AG04449 (cell line): ENCODE data around the gene EDA.

Experiments used
- CTCF ChIA-PET: fragments of 350-600 bp; formaldehyde crosslinking; extraction: SDS; loops from one replicate; lab custom pipeline; 2021; ENCODE audit warnings: antibody characterized with exemption; lab: Yijun Ruan, JAX
- POLR2A ChIA-PET: fragments of 400-600, 350-600 bp; formaldehyde crosslinking; extraction: SDS; loops from one replicate; lab custom pipeline; 2020; ENCODE audit warnings: antibody characterized with exemption, inconsistent platforms; lab: Yijun Ruan, JAX
- DNase-seq: peaks from one replicate; pipeline ENCODE4 v3.0.0-alpha.2; 2010; ENCODE audit warnings: low read depth, low spot score
- H3K4me3 ChIP-seq: 2 replicates; pipeline ENCODE4 v1.5.1; 2011; ENCODE audit warnings: low read depth, mild to moderate bottlenecking, control low read depth, low read length
- TF ChIP-seq, protein P1 (sequence below): IDR thresholded peaks from one replicate; pipeline ENCODE4 v1.5.1; 2011; ENCODE audit warnings: mild to moderate bottlenecking, moderate library complexity, low read length, control low read depth, inconsistent platforms; ENCODE audit not compliant: insufficient read depth; ENCODE audit errors: missing control alignments

Gene EDA

GRCh38 chrX:70009970-70010369, 394.1 kb downstream of the EDA start:
- TF ChIP-seq, protein P1, sequence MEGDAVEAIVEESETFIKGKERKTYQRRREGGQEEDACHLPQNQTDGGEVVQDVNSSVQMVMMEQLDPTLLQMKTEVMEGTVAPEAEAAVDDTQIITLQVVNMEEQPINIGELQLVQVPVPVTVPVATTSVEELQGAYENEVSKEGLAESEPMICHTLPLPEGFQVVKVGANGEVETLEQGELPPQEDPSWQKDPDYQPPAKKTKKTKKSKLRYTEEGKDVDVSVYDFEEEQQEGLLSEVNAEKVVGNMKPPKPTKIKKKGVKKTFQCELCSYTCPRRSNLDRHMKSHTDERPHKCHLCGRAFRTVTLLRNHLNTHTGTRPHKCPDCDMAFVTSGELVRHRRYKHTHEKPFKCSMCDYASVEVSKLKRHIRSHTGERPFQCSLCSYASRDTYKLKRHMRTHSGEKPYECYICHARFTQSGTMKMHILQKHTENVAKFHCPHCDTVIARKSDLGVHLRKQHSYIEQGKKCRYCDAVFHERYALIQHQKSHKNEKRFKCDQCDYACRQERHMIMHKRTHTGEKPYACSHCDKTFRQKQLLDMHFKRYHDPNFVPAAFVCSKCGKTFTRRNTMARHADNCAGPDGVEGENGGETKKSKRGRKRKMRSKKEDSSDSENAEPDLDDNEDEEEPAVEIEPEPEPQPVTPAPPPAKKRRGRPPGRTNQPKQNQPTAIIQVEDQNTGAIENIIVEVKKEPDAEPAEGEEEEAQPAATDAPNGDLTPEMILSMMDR, result no peak

DNA sequence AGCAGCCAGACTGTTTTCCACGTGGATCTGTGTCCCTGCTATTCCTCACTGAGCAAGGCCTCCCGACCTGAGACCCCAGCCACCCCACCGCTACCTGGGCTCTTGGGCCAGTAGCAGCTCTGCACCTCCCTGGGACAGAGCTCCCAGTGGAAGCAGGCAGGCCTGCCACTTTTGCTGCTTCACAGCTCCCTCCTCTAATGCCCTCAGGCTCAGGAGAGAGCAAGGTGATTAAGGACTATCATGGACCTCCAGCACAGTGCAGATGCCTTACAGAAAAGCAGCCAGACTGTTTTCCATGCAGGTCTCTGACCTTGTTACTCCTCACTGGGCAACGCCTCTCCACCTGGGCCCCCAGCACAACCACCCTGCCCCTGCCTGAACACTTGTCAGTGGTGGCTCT, 396.8 kb downstream of the EDA start:
- TF ChIP-seq, protein P1, result no peak
- DNase-seq, result no peak
- ChIA-PET CTCF (interaction anchor here (1.3 kb wide), 1 partner anchor 18 kb away, joined by 3 read pairs; no protein-coding TSS in a partner anchor), POLR2A (no interaction called here)
- H3K4me3 ChIP-seq, result no peak overlapping the region

More at GRCh38 chrX:70009970-70010369, 394.1 kb downstream of the EDA start:
- ChIA-PET POLR2A (no interaction called here), CTCF (interaction anchor here (1.0 kb wide), 1 partner anchor 23 kb away, joined by 3 read pairs; no protein-coding TSS in a partner anchor)
- no peak for DNase-seq
- no peak overlapping the region for H3K4me3 ChIP-seq

GRCh38 chrX:70013466-70014381, 397.8 kb downstream of the EDA start:
- ChIA-PET CTCF (interaction anchor here (1.3 kb wide), 1 partner anchor 17 kb away, joined by 3 read pairs; no protein-coding TSS in a partner anchor), POLR2A (no interaction called here)
- DNase-seq, result no peak
- TF ChIP-seq, protein P1, result no peak
- H3K4me3 ChIP-seq, result no peak overlapping the region

- DNase-seq, result no peak
- H3K4me3 ChIP-seq, result no peak overlapping the region
- ChIA-PET CTCF (no interaction called here), POLR2A (no interaction called here)
- TF ChIP-seq, protein P1, result no peak
These were observed 400.6 kb downstream of the EDA start for GRCh38 chrX:70016513-70016912.

DNA sequence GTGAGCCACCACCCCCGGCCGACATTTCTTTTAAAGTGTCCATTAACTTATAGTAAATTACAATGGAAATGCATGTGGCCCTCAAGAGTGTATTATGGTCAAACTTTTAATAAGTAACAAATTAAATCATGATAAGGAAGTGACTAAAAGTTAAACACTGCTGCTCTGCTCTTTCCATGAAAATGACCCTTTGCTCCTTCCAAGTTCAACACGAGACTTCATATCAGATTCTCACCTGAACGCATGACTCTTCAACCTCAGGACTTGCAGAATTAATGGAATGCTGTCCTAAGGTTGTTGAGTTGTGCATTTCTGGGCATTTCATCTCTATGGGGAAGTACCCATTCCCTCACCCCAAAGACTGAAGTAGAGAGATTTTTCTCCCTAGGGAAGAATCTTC, 406.7 kb downstream of the EDA start:
- ChIA-PET CTCF (no interaction called here), POLR2A (no interaction called here)
- DNase-seq, result no peak
- H3K4me3 ChIP-seq, result no peak overlapping the region
- TF ChIP-seq, protein P1, result no peak

DNA sequence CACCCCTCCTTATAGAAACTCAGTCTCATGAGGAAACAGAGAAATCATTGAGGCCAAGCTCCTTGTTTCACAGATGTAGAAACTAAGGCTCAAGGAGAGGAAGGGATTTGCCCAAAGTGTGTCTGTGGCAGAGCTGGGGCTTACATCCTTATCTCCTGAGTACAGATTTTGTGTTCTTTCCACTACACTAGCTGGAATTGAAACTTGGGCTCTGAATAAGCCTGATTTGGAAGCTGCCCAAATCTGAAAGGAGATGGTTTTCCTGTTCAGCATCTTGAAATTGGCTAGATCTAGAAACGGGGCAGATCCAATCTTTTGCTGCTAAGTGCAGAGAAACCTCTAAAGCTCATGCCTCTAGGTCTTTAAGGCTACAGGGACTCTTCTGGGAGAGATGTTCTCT, 409.6 kb downstream of the EDA start:
- TF ChIP-seq, protein P1, result no peak
- ChIA-PET POLR2A (no interaction called here), CTCF (interaction anchor here (1.2 to 2.0 kb wide), 2 partner anchors 8 to 407 kb away, joined by 3 to 4 read pairs; no protein-coding TSS in a partner anchor)
- DNase-seq, result no peak
- no peak overlapping the region for H3K4me3 ChIP-seq
